Coronary artery (tissue), 2 donors: Measurements from ENCODE around the gene HCFC1R1.

Experiments
- DNase-seq: peaks from one replicate; pipeline ENCODE4 v3.0.0-alpha.2; 2017; ENCODE audit warnings: low spot score
- H3K27ac ChIP-seq, 2 donors: fragments of 200-600 bp; sonication (generic); one replicate each; pipeline ENCODE4 v1.5.1; 2016 to 2019
- H3K4me3 ChIP-seq: fragments of 200-600 bp; sonication (generic); 2 replicates; pipeline ENCODE4 v1.5.1; 2016; ENCODE audit warnings: mild to moderate bottlenecking, moderate library complexity
- TF ChIP-seq, protein P1 (sequence below): fragments of 200-600 bp; sonication (generic); IDR thresholded peaks from one replicate; pipeline ENCODE4 v1.5.1; 2019; ENCODE audit warnings: antibody characterized with exemption

HCFC1R1 gene

DNA sequence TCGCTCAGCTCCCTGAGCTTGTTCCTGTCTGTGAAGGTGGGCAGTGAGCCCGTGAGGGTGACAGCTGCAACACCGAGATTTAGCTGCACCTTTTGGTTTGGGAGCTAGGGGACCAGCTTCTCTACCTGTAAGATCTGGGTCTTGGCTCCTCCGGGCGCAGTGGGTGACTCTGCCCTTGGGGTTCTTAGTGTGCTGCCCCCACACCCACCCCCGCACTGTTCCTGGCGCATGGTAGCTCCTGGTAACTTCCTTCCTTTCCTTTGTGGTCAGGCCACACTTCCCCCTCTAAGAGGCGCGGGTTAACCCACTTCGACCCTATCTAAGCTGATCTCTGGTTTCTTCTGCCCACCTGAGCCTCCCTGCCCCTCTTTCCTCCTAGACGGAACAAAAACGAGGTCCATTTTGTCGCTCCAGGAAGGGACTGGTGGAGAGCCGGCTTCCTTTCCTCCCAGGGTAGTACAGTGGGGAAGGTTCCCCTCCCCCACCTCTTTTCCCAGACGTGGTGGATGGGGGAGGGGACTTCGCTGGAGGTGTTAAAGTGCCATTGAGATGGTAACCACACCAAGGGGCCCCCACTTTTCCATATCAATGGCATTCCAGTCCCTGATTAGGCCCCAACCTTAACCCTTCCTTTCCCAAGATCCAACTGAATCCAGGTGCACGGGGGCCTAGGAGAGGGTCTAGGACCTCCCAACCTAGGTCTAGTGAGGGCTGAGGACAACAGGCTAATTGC, 15.6 kb downstream of the HCFC1R1 start:
- TF ChIP-seq, protein P1, sequence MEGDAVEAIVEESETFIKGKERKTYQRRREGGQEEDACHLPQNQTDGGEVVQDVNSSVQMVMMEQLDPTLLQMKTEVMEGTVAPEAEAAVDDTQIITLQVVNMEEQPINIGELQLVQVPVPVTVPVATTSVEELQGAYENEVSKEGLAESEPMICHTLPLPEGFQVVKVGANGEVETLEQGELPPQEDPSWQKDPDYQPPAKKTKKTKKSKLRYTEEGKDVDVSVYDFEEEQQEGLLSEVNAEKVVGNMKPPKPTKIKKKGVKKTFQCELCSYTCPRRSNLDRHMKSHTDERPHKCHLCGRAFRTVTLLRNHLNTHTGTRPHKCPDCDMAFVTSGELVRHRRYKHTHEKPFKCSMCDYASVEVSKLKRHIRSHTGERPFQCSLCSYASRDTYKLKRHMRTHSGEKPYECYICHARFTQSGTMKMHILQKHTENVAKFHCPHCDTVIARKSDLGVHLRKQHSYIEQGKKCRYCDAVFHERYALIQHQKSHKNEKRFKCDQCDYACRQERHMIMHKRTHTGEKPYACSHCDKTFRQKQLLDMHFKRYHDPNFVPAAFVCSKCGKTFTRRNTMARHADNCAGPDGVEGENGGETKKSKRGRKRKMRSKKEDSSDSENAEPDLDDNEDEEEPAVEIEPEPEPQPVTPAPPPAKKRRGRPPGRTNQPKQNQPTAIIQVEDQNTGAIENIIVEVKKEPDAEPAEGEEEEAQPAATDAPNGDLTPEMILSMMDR, result no peak
- Histone ChIP-seq H3K27ac (no peak overlapping the region), H3K4me3 (peak overlapping the region; percentile 17)
- no peak for DNase-seq

GRCh38 chr16:3007059-3007956, 16.4 kb downstream of the HCFC1R1 start:
- DNase-seq, result no peak
- H3K4me3 ChIP-seq, result peak overlapping the region; percentile 17

DNA sequence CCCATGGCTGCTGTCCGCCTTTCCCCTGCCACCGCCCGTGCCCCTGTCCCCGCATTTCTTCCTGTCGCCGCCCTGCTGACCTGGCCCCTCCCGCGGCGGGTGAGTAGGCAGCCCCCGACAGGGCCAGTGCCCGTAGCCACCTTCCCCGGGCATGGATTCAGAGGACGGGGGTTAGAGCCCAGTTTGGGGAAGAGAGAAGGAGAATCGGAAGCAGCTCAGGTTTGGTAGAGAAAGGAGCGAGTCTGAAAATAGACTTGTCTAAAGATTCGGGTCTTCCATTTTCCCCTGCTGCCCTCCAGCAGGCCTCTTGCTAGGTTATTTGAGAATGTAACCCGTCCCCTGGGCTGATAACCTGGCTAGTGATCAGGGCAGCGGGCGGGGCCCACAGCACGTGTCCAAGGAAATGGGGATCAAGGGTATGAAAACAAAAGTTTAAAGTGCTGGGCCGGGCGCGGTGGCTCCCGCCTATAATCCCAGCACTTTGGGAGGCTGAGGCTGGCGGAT, 18.9 kb downstream of the HCFC1R1 start:
- DNase-seq, result no peak
- no peak overlapping the region for H3K27ac ChIP-seq
- H3K4me3 ChIP-seq, result peak overlapping the region; percentile 63
- TF ChIP-seq, protein P1, result no peak

More at GRCh38 chr16:3007059-3007956, 16.4 kb downstream of the HCFC1R1 start:
- no peak overlapping the region for H3K27ac ChIP-seq
- TF ChIP-seq, protein P1, result no peak

GRCh38 chr16:3004319-3004718, 19.4 kb downstream of the HCFC1R1 start:
- TF ChIP-seq, protein P1, result no peak
- DNase-seq, result no peak
- Histone ChIP-seq H3K27ac (peak overlapping the region in 1 of 2 donors; percentile 30), H3K4me3 (peak overlapping the region; percentile 63)

- Histone ChIP-seq H3K27ac (peak overlapping the region in 1 of 2 donors; percentile 30), H3K4me3 (peak overlapping the region; percentile 63)
- peak; percentile 95 for DNase-seq
- TF ChIP-seq, protein P1, result no peak
These were observed 20.0 kb downstream of the HCFC1R1 start for GRCh38 chr16:3003582-3004270.

DNA sequence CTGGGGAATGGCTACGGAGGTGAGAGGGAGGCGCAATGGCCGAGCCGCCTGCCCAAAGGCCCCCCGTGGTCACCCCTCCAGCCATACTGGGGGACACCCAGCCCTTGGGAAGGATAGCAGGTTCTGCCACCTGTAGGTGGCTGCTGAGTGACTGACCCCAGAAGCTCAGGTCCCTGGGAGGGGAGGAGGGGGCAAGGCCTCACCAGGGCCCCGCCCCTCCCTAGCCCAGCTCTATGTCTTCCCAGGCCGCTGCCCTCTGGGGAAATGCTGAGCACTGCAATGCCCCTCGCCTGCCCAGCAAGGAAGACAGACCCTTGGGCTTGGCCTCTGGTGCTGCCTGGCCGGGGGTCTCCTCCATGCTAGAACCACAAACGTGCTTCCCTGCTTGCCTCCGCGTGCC, 22.4 kb downstream of the HCFC1R1 start:
- no peak for DNase-seq
- TF ChIP-seq, protein P1, result no peak
- H3K4me3 ChIP-seq, result no peak overlapping the region
- no peak overlapping the region for H3K27ac ChIP-seq
